ENCODE measurements around the gene ATF6. TPM values are rescaled to one million over a fixed set of nuclear protein-coding genes. Genes with fewer than 3 reads are reported as not detected.

ATF6 gene
- polyA plus RNA-seq, 3 donors = 29.8 to 33.8 (median 30.1) TPM

DNA sequence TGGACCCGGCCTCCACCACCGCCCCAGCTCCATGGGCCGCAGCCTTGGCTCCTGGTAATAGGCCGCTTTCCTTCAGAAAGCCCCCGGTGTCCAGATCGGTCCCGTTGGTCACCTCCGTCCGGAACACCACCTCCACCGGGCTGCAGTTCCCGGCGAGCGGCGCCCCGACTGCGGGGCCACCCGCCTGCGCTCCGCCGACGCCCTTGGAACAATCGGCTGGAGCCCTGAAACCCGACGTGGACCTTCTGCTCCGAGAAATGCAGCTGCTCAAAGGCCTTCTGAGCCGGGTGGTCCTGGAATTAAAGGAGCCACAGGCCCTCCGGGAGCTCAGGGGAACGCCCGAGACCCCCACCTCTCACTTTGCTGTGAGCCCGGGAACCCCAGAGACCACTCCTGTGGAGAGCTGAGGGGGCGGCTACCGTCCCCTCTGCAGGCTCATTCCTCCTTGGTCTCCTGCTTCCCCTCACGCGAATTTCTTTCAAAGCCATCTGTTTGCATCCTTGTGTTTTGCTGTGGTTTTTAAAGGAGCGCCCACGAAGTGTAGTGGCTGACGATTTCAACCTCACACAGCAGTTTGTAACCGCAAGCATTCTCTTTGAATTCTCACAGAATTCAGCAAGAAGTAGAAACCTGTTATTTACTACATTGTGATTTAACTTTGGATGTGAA is 38.7 kb upstream of the ATF6 start:
- DNase-seq (ENCODE audit: extremely low read depth in 1 of 11, low read depth in 9 of 11, low spot score in 4 of 11) = peak in 3 of 11 donors; percentile 19 to 24 (median 21)

DNA sequence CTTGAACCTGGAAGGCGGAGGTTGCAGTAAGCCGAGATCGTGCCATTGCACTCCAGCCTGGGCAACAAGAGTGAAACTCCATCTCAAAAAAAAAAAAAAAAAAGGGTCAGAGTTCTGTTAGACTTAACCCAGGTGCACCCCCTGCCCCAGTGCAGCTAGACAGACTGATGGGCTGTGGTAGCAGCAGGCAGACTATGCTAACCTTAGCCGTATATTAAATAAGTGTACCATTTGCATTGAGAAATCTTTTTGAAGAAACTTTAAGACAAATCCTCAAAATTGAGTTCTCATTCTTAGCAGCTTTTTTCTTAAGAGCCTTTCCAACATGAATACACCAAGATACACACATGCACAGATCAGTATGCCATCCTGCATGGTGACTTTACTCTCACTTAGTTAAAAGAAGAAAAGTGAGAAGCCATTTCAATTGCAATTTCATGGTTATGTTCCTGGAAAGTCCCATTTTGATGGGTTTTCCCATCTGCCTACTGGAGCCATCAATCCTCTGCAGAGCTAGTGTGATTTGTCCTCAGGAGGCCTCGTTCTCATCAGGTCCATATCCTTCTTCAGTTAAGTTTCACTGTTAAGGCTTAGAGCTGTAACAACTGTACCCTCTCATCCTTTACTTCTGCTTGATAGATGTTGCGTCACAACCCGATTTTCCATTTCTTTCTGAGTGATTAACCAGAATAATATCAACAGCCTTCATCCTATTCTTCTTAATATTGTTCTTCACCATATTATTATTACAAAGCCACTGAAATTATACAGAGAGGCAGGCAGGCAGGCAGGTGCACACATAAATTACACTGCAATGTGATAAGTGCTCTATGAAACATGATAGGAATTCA is 37.5 kb upstream of the ATF6 start:
- DNase-seq (ENCODE audit: extremely low read depth in 1 of 11, low read depth in 9 of 11, low spot score in 4 of 11) = no peak

DNA sequence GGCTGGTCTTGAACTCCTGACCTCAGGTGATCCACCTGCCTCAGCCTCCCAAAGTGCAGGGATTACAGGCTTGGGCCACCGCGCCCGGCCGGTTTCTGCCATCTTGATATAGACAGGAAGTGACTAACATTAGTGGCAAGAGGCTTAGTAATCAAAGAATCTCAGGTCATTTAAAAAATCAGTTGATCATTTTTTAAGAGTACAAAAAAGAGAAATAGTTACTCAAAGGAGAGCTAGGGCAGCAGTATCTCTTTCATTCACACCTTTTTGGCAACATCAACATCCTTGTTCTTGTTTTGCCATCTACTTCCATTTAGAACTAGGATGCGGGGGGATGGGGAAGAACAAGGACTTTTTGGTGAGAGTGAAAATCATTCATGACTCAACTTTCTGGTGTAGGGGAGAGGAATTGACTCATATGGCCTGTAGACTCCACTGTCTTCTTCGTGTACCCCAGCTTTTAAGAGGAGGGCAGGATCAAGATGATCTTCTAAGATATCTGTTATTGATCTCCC is 36.0 kb upstream of the ATF6 start:
- DNase-seq (ENCODE audit: extremely low read depth in 1 of 11, low read depth in 9 of 11, low spot score in 4 of 11) = no peak

DNA sequence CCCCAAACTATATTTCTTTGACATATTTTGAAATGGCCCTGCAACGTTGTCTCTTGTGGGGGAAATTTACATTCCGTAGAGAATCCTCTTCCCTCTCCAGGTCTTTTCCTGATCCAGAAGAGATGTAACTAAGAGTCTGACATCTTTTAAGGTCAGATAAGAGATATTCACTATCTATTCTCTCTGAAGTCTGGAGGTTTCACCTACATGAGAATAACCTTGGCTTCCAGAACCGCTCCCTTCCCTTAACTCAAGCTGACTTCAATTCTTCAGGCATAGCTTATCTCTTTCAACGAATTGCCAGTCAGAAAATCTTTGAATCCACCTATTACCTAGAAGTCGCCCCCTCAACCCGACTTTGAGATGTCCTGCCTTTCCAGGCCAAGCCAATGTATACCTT is 34.9 kb upstream of the ATF6 start:
- no peak for DNase-seq (ENCODE audit: extremely low read depth in 1 of 11, low read depth in 9 of 11, low spot score in 4 of 11)

DNA sequence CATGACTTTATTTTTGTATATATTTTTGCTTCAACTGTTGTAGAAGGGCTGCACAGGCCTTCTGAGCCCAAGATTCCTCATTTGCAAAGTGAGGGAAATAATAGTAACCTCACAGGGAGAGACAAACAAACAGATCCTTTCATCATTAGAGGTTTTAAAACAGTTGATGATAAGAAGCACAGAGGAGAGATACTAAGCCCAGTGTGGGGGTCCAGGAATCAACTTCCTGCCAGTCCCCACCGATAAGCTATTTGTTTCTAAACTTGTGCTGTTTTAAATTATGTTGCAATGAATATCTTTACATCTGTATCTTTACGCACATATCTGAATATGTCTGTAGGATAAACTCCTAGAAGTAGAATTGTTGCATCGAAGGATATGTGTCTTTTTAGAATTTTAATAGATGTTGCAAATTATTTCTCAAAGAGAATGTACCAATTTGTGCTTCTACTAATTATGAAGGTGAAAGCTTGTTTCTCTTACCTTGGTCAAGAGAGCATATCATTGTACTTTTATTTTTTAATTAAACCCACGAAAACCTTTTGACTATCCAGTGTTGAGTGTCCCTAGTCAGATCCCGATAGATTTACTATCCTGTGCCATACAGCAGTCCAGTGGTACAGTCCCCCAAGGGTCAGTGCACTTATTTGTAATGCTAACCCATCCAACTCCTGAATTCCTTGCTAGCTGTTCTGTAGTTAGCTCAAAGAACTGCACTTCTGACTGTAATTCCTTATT is 34.0 kb upstream of the ATF6 start:
- no peak for DNase-seq (ENCODE audit: extremely low read depth in 1 of 11, low read depth in 9 of 11, low spot score in 4 of 11)

DNA sequence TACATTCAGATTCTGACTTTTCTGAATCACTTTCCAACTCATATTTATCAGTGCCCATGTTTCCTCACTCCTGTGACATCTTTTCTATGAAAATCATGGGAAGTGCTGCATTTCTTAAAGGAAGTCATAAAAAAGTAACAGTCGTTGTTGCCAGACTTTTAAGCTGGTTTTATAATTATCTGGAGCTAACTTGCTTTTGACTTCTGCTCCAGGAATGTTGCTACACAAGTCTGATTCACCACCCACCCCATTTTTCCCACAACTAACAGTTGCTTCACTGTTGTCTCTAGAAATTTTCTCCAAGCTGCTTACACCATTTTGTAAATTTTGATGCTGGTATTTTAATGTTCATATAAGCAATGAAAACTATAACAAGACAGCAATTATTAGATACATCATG is 32.6 kb upstream of the ATF6 start:
- no peak for DNase-seq (ENCODE audit: extremely low read depth in 1 of 11, low read depth in 9 of 11, low spot score in 4 of 11)

DNA sequence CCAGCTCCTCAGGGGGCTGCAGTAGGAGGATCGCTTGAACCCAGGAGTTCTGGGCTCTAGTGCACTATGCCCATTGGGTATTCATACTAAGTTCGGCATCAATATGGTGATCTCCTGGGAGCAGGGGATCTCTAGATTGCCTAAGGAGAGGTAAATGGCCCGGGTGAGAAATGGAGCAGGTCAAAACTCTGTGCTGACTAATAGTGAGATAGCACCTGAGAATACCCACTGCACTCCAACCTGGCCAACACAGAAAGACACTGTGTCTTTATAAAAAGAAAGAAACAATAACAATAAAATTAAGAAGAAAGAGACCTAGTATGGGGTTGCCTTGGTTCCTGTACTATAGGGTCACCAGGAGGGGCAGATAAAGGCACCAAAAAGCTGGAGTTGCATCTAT is 30.3 kb upstream of the ATF6 start:
- no peak for DNase-seq (ENCODE audit: extremely low read depth in 1 of 11, low read depth in 9 of 11, low spot score in 4 of 11)

DNA sequence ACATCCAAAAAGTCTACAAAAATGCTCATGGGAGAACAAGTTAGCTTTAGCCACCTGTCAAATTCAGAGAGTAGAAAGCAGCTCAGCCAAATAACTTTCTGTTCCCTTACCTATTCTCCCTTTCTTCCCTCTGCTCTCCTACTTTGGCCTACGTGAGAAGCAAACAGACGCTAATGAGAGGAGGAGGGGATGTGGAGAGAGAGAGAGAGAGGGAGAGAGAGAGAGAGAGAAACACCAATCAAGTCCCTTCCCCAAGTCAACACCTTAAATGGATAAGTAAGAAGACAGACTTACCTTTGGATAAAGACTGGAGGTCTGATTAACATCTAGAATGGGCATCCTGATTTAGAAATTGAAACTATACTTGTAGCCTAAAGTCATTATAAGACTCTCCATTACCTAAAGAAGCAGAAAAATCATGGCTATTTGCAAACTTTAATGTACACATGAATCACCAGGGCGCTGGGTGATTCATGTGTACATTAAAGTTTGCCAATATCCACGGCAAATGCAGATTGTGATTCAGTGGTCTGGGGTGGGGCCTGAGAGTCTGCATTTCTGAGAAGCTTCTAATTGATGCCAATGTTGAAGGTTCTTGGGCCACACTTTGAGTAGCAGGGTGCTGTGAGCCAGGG is 29.7 kb upstream of the ATF6 start:
- no peak for DNase-seq (ENCODE audit: extremely low read depth in 1 of 11, low read depth in 9 of 11, low spot score in 4 of 11)

DNA sequence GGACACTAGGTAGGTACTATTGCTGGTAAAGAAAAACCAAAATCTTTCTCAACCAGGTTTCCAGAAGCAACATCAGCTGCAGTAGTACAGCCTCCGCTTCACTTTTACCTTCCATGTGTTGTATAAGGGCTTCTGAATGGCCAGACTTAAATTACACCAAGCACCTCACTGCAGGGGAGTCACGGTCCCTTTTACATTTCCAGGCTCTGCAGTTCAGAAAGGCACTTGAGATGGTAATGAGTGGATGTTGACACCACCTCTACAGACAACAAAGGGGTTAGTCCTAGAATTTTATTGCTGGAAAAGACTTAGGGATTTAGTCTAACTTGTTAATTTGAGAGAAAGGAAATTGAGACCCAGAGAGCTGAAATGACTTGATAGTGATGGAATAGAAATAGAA is 28.5 kb upstream of the ATF6 start:
- no peak for DNase-seq (ENCODE audit: extremely low read depth in 1 of 11, low read depth in 9 of 11, low spot score in 4 of 11)

DNA sequence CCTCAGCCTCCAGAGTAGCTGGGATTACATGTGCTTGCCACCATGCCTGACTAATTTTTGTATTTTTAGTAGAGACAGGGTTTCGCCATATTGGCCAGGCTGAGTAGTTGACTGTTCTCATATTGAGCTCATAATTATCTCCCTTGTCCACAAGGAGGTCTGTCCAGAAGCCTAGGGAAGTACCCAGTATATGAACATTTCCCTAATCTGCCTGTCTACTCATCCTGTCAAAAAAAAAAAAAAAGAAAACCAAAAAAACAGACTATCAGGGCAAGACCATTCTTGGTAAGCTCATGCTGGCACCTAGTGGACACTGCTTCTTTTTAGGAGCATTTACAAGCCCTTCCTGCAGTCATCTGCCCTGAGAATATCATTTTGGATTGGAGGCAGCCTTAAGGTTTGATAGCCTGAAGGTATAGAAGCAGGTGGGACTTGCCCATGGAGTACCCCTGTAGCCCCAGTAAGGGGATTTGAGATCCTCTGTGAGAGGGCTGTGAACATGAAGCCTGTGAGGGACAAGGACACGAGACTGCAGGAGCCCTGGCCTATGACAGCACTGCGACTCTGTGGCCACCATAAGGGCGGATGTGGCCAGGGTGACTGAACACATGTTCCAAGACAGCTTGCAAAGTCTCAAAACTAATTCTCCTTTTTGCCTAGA is 27.4 kb upstream of the ATF6 start:
- DNase-seq (ENCODE audit: extremely low read depth in 1 of 11, low read depth in 9 of 11, low spot score in 4 of 11) = peak in 1 of 11 donors; percentile 21

DNA sequence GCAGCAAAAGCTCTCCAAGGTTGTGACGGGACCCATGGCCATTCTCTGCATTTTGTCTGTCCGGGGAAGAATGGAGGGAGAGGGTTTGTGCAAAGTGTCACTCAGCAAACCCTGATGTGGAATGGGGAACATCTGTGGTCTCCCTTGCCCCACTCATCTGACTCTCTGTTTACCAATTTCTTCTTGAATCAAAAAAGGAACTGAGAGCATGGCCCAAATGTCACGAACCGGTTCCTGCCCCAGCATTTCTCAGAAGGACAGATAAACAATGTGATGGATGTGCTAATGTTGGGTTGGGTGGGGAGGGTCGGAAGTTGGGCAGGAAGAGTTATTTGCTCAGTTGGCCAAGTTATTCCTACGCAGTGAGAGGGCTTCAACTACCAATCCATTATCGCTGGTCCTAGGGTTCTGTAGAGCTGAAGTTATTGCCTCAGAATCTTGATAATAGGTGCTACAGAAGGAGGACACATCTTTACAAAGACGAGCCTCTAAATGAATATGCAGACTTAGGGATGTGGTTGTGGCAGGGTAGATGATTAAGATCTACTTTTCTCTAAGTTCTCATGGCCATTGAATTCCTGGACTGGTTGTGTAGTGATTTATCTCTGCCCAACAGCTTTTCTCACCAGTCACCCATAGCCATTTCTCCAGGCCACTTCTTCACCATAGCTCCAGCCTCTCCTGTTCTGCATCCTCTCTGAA is 26.1 kb upstream of the ATF6 start:
- DNase-seq (ENCODE audit: extremely low read depth in 1 of 11, low read depth in 9 of 11, low spot score in 4 of 11) = no peak

DNA sequence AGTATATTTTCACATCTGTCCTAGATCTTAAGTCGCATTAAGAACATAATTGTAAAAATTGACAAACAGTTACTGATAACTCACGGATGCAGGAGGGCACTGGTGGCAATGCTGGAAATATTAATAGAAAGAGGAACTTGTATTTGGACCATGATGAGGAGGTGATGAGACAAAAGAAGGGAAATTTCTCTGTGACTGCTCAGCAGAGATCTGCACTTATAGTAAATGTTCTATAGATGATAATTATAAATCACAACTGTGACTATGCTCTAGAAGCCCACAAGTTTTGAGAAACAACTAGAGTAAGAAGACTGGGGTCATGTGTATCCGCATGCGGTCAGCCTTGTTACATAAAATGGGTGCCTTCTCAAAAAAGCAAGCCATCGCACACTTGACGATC is 25.2 kb upstream of the ATF6 start:
- DNase-seq (ENCODE audit: extremely low read depth in 1 of 11, low read depth in 9 of 11, low spot score in 4 of 11) = no peak

DNA sequence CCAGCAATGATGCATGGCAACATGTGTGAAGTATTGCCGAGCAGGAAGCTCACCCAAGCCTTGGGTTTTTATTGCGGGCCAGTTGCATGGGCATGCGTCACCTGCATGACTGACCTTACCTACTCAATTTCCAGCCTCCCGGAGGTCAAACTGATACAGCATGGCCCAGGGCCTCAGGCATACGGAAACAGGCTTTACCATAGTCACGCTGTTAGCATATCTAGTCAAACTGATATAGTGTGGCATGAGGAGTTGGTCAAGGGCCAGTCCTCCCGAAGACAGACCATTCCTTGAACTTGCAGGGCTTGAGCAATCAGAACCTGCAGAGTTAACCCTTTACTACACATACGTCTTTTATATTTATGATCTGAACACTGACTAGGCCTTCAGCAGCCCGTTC is 22.9 kb upstream of the ATF6 start:
- DNase-seq (ENCODE audit: extremely low read depth in 1 of 11, low read depth in 9 of 11, low spot score in 4 of 11) = no peak

DNA sequence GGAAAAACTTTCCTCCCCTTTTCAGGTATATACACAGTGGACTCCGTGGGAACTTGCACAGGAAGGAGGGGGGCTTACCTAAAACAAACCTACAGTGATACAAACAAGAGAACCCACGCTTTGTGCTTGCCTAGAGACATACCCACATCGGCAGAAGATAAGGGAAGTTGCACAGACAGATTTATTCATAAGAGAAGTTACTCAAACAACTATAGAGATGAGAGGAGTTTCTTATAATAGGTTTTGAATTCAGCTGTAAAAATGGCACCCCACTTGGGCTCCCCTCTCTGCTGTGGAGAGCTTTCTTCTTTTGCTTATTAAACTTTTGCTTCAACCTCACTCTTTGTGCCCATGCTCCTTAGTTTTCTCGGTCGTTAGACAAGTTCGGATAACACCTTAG is 18.3 kb upstream of the ATF6 start:
- no peak for DNase-seq (ENCODE audit: extremely low read depth in 1 of 11, low read depth in 9 of 11, low spot score in 4 of 11)

DNA sequence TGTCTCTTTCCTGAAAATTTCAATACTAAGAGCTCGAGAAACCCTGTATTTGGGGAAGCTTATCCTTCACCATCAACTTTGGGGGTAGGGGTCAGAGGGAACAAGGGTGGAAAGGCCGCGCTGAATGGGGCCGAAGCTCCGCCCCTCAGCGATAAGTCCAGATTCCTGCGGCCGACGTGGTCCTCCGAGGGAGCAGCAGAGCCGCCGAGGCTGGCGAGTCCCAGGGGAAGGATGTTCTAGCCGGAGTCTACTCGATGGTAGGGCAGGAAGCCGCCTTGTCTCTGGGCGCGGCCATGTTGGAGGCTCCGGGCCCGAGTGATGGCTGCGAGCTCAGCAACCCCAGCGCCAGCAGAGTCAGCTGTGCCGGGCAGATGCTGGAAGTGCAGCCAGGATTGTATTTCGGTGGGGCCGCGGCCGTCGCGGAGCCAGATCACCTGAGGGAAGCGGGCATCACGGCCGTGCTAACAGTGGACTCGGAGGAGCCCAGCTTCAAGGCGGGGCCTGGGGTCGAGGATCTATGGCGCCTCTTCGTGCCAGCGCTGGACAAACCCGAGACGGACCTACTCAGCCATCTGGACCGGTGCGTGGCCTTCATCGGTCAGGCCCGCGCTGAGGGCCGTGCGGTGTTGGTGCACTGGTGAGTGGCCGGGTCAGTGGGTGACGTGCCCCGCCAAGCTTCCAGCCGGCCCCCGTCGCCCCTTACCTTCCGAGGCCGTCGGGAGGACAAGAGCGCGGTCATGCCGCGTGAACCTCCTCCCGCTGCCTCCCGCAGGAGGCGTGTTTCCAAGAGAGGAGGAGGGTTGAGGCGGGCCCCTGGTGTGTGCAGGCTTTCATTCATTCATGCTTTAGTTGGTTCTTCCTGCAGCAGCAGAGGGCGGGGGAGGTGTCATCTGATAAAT is 16.4 kb upstream of the ATF6 start, which contains the start of gene DUSP12:
DUSP12 (plus strand) TSS at position 278 of the 899 bp plus-strand sequence; CDS start at position 294, 16 bp downstream.
- peak; percentile 84 to 96 (median 90) for DNase-seq (ENCODE audit: extremely low read depth in 1 of 11, low read depth in 9 of 11, low spot score in 4 of 11)

DNA sequence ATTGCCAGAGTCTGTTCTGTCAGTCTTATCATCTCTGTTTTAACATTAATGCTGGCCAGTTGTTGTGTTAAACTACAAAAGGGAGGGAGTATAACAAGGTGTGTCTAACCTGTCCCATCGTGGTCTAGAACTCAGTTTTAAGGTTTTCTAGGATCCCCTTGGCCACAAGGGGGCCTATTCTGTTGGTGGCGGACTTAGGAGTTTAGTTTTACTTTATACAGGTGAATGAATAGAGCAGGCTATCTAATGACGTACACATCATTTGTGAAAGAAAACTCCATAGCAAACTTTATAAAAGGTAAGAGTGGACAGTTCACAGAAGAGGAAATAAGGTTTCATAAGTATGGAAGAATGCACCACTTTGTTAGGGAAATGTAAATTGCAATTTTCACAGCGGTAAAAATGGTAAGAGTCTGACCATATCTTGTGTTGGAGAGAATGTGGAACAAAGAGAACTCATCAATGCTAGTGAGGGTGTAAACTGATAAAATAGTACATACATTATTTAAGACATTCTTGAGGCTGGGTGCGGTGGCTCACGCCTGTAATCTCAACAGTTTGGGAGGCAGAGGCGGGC is 2.5 kb upstream of the ATF6 start:
- DNase-seq (ENCODE audit: extremely low read depth in 1 of 11, low read depth in 9 of 11, low spot score in 4 of 11) = no peak

DNA sequence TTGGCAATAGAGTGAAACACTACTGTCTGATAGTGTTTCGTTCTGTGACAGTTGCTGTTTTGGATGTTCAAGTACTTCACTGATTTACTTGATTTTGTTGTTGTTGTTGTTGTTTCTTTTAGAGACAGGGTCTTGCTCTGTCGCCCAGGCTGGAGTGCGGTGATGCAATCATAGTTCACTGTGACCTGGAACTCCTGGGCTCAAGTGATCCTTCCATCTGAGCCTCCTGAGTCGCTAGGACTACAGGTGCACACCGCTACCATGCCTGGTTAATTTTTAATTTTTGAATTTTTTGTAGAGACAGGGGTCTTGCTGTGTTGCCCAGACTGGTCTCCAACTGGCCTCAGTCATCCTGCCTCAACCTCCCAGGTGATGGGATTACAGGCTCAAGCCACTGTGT is 2.3 kb downstream of the ATF6 start:
- DNase-seq (ENCODE audit: extremely low read depth in 1 of 11, low read depth in 9 of 11, low spot score in 4 of 11) = no peak

All from renal cortex interstitium (tissue), 11 donors.